Mesendoderm (in vitro differentiated cells): ENCODE data around the gene KCNJ5.
A peak's percentile ranks its signal among the peaks of the same experiment; 100 is the strongest.

ENCODE experiments used
- DNase-seq: peaks from one replicate; pipeline ENCODE4 v3.0.0; 2013
- H2AK5ac ChIP-seq: 2 replicates; pipeline ENCODE4 v1.6.1; 2013; ENCODE audit warnings: low read length, inconsistent platforms
- H2BK120ac ChIP-seq: 2 replicates; pipeline ENCODE4 v1.6.1; 2013; ENCODE audit warnings: low read depth, mild to moderate bottlenecking, low read length, moderate library complexity, mixed read lengths
- H2BK15ac ChIP-seq: replicated peaks from 2 replicates; pipeline ENCODE4 v1.6.1; 2013; ENCODE audit warnings: low read depth, mild to moderate bottlenecking, moderate library complexity
- H2BK5ac ChIP-seq: 2 replicates; pipeline ENCODE4 v1.6.1; 2013; ENCODE audit warnings: low read length, inconsistent platforms
- H3K18ac ChIP-seq: 2 replicates; pipeline ENCODE4 v1.6.1; 2013; ENCODE audit warnings: mild to moderate bottlenecking, low read length, mixed read lengths
- H3K23ac ChIP-seq: one replicate; pipeline ENCODE4 v1.6.1; 2013; ENCODE audit warnings: low read length
- H3K27ac ChIP-seq: 2 replicates; pipeline ENCODE4 v1.5.1; 2013; ENCODE audit warnings: low read depth, mild to moderate bottlenecking, inconsistent platforms, low read length, moderate library complexity
- H3K27me3 ChIP-seq: 2 replicates; pipeline ENCODE4 v1.6.1; 2013; ENCODE audit warnings: low read length, control low read depth, mild to moderate bottlenecking, inconsistent platforms; ENCODE audit not compliant: insufficient read depth, poor library complexity
- H3K36me3 ChIP-seq: 2 replicates; pipeline ENCODE4 v1.6.1; 2013; ENCODE audit warnings: low read length, inconsistent platforms; ENCODE audit not compliant: control insufficient read depth, insufficient read depth
- H3K4ac ChIP-seq: one replicate; pipeline ENCODE4 v1.6.1; 2013; ENCODE audit warnings: low read depth, mild to moderate bottlenecking, low read length, moderate library complexity
- H3K4me1 ChIP-seq: 2 replicates; pipeline ENCODE4 v1.6.1; 2013; ENCODE audit warnings: low read depth, low read length, inconsistent platforms; ENCODE audit not compliant: control insufficient read depth
- H3K4me2 ChIP-seq: 2 replicates; pipeline ENCODE4 v1.6.1; 2013; ENCODE audit warnings: low read length
- H3K4me3 ChIP-seq: 2 replicates; pipeline ENCODE4 v1.5.1; 2013; ENCODE audit warnings: mild to moderate bottlenecking, low read length
- H3K56ac ChIP-seq: one replicate; pipeline ENCODE4 v1.6.1; 2013; ENCODE audit warnings: low read length
- H3K79me1 ChIP-seq: 2 replicates; pipeline ENCODE4 v1.6.1; 2013; ENCODE audit warnings: low read length, inconsistent platforms
- H3K79me2 ChIP-seq: 2 replicates; pipeline ENCODE4 v1.6.1; 2013; ENCODE audit warnings: mild to moderate bottlenecking, low read length; ENCODE audit not compliant: control insufficient read depth, insufficient read depth
- H3K9ac ChIP-seq: 2 replicates; pipeline ENCODE4 v1.6.1; 2013; ENCODE audit warnings: low read length, inconsistent platforms
- H4K5ac ChIP-seq: one replicate; pipeline ENCODE4 v1.6.1; 2013; ENCODE audit warnings: low read length
- H4K8ac ChIP-seq: one replicate; pipeline ENCODE4 v1.6.1; 2013; ENCODE audit warnings: low read depth, mild to moderate bottlenecking, control low read depth, low read length, moderate library complexity
- WGBS: extraction: QIAGEN DNeasy Blood & Tissue Kit; methylation state at CpG from one replicate; pipeline ENCODE4 v1.1.7; 2013; ENCODE audit warnings: low lambda C conversion rate, missing lambda C conversion rate; ENCODE audit not compliant: insufficient coverage; ENCODE audit errors: extremely low coverage; 5-methylcytosine and 5-hydroxymethylcytosine counted together

Gene KCNJ5

DNA sequence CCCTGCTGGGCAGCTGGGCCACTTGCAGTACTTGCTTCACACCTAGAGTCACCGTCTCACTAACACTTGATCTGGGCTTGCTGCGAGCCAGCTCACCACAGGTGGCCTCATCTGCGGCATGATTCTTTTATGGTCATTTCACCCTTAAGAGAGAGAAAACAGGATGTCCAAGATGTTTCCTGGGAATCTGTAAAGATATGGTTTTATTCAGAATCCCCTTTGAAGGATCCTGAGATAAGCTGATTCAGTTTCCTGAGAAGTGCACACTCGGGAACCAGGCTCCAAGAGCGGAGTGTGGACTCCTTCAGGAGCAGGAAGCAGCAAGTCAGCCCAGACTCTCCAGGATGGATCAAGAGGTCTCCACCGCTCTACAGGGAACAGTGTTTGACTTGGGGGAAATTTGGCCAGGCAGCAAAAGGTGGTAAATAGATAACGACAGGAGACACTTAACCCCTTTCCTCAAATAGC, 73.3 kb downstream of the KCNJ5 start:
- no peak overlapping the region for H3K56ac ChIP-seq
- H4K8ac ChIP-seq, result no peak overlapping the region
- no peak overlapping the region for H2BK15ac ChIP-seq
- peaks cover 6% of the 10 kb centered on the region for H3K4me1 ChIP-seq
- no peak overlapping the region for H2BK120ac ChIP-seq
- no peaks in the 10 kb centered on the region for H3K36me3 ChIP-seq
- H3K23ac ChIP-seq, result no peak overlapping the region
- H3K27ac ChIP-seq, result no peak overlapping the region
- no peak overlapping the region for H3K18ac ChIP-seq
- no peak overlapping the region for H2BK5ac ChIP-seq
- H3K9ac ChIP-seq, result no peak overlapping the region
- H3K79me2 ChIP-seq, result no peaks in the 10 kb centered on the region
- no CpG with 5 or more reads among the region's 7 CpGs for WGBS
- no peaks in the 10 kb centered on the region for H3K79me1 ChIP-seq
- no peak overlapping the region for H3K4me2 ChIP-seq
- no peak overlapping the region for H3K4ac ChIP-seq
- no peak overlapping the region for H3K4me3 ChIP-seq
- no peaks in the 10 kb centered on the region for H3K27me3 ChIP-seq
- H4K5ac ChIP-seq, result no peak overlapping the region
- H2AK5ac ChIP-seq, result no peak overlapping the region
- DNase-seq, result peak; percentile 84

DNA sequence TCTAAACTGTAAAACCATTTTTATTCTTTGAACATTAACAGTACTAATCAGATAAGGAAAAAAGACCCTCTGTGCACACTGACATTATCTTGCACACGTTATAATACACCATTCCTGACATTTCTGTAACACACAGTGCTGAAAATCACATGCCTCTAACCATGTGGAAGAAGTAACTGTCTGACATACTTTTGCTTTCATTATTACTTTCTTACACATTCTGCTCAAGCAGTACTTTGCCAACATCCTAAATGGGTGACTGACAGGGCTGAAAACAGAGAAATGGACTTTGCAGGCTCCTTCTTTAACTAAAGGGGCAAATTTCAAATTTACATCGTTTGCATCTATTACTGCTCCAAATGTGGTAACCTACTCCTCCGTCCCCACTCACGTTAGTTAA, 74.3 kb downstream of the KCNJ5 start:
- no peak overlapping the region for H3K4me3 ChIP-seq
- no peaks in the 10 kb centered on the region for H3K79me2 ChIP-seq
- no peak overlapping the region for H3K9ac ChIP-seq
- H3K4ac ChIP-seq, result no peak overlapping the region
- no peak overlapping the region for H3K56ac ChIP-seq
- H2BK5ac ChIP-seq, result no peak overlapping the region
- H3K18ac ChIP-seq, result no peak overlapping the region
- H2AK5ac ChIP-seq, result no peak overlapping the region
- H2BK120ac ChIP-seq, result no peak overlapping the region
- no peak overlapping the region for H3K27ac ChIP-seq
- H3K27me3 ChIP-seq, result no peaks in the 10 kb centered on the region
- no peak overlapping the region for H4K5ac ChIP-seq
- H3K36me3 ChIP-seq, result no peaks in the 10 kb centered on the region
- WGBS, result no CpG with 5 or more reads among the region's 4 CpGs
- no peak for DNase-seq
- H3K4me2 ChIP-seq, result no peak overlapping the region
- peaks cover 6% of the 10 kb centered on the region for H3K4me1 ChIP-seq
- H3K23ac ChIP-seq, result no peak overlapping the region
- H3K79me1 ChIP-seq, result no peaks in the 10 kb centered on the region
- H4K8ac ChIP-seq, result no peak overlapping the region
- no peak overlapping the region for H2BK15ac ChIP-seq

- H3K18ac ChIP-seq, result no peak overlapping the region
- no CpG with 5 or more reads among the region's 6 CpGs for WGBS
- no peaks in the 10 kb centered on the region for H3K79me1 ChIP-seq
- H2BK120ac ChIP-seq, result no peak overlapping the region
- H3K9ac ChIP-seq, result no peak overlapping the region
- H2BK5ac ChIP-seq, result no peak overlapping the region
- H3K4me3 ChIP-seq, result no peak overlapping the region
- no peak for DNase-seq
- H3K4ac ChIP-seq, result no peak overlapping the region
- H4K5ac ChIP-seq, result no peak overlapping the region
- no peaks in the 10 kb centered on the region for H3K36me3 ChIP-seq
- no peak overlapping the region for H3K23ac ChIP-seq
- H2AK5ac ChIP-seq, result no peak overlapping the region
- H3K79me2 ChIP-seq, result no peaks in the 10 kb centered on the region
- no peak overlapping the region for H2BK15ac ChIP-seq
- peaks cover 6% of the 10 kb centered on the region for H3K4me1 ChIP-seq
- no peak overlapping the region for H3K56ac ChIP-seq
- no peak overlapping the region for H3K4me2 ChIP-seq
- H4K8ac ChIP-seq, result no peak overlapping the region
- H3K27me3 ChIP-seq, result no peaks in the 10 kb centered on the region
- no peak overlapping the region for H3K27ac ChIP-seq
These were observed 76.4 kb downstream of the KCNJ5 start for GRCh38 chr11:128967578-128967977.

GRCh38 chr11:128968916-128969315, 77.8 kb downstream of the KCNJ5 start:
- Histone ChIP-seq H2BK120ac (no peak overlapping the region), H3K56ac (no peak overlapping the region), H3K4me3 (no peak overlapping the region), H3K27me3 (no peaks in the 10 kb centered on the region), H3K36me3 (no peaks in the 10 kb centered on the region), H3K4me1 (peaks cover 3% of the 10 kb centered on the region), H3K4ac (no peak overlapping the region), H2AK5ac (no peak overlapping the region), H3K18ac (no peak overlapping the region), H3K9ac (no peak overlapping the region), H3K4me2 (no peak overlapping the region), H2BK15ac (no peak overlapping the region), H3K23ac (no peak overlapping the region), H3K27ac (no peak overlapping the region), H3K79me1 (no peaks in the 10 kb centered on the region), H4K8ac (no peak overlapping the region), H4K5ac (no peak overlapping the region), H3K79me2 (no peaks in the 10 kb centered on the region), H2BK5ac (no peak overlapping the region)
- WGBS, result no CpG with 5 or more reads among the region's 9 CpGs
- peak; percentile 12 for DNase-seq
